HepG2 (cell line): ENCODE data around the gene PAQR7. TPM values are rescaled to one million over a fixed set of nuclear protein-coding genes. Genes with fewer than 3 reads are reported as not detected.

ENCODE experiments used
- HES4 ChIP-seq: sonication (generic); formaldehyde crosslinking; IDR thresholded peaks from 2 replicates; pipeline ENCODE4 v1.9.0; 2021; ENCODE audit warnings: mild to moderate bottlenecking, missing genetic modification reagents, borderline replicate concordance
- HMG20A ChIP-seq: IDR thresholded peaks from 2 replicates; pipeline ENCODE4 v1.6.1; 2016; ENCODE audit warnings: borderline replicate concordance
- KDM1A ChIP-seq: IDR thresholded peaks from 2 replicates; pipeline ENCODE4 v1.6.1; 2016; ENCODE audit warnings: missing compliant biosample characterization
- KMT2B ChIP-seq: IDR thresholded peaks from 2 replicates; pipeline ENCODE4 v1.6.1; 2016; ENCODE audit warnings: missing genetic modification reagents, missing compliant biosample characterization
- NR2F6 ChIP-seq, 2 experiments: IDR thresholded peaks; 2 replicates each; pipeline ENCODE4 v1.6.1; 2016; ENCODE audit warnings: antibody characterized with exemption in 1 of 2, mild to moderate bottlenecking in 1 of 2
- PLRG1 ChIP-seq: fragments of 450-650 bp; conservative IDR thresholded peaks from 2 replicates; pipeline ENCODE4 v1.6.1; 2016
- ZBTB7B ChIP-seq: sonication (generic); formaldehyde crosslinking; IDR thresholded peaks from 2 replicates; pipeline ENCODE4 v1.4.0; 2020; ENCODE audit warnings: missing genetic modification reagents
- ZNF792 ChIP-seq: IDR thresholded peaks from 2 replicates; pipeline ENCODE4 v1.6.1; 2016
- ZSCAN9 ChIP-seq: IDR thresholded peaks from 2 replicates; pipeline ENCODE4 v1.6.1; 2016; ENCODE audit warnings: borderline replicate concordance
- polyA plus RNA-seq, 8 experiments: library from polyadenylated mRNA; depleted of rRNA in 3 of 8; stranded (reverse) in 7 of 8; unstranded in 1 of 8; fragments of >200 nt; fragmentation: Illumina TruSeq in 4 of 8; extraction: Trizol in 4 of 8; gene quantifications; 2 replicates each; pipeline versions ENCODE4 v1.2.1 to v1.2.3, GENCODE V29; 2011 to 2016; ENCODE audit warnings: low read depth in 4 of 8, missing spikeins in 1 of 8, mixed read lengths in 1 of 8; ENCODE audit not compliant: insufficient read depth in 1 of 8
- total RNA-seq, 5 experiments: library from RNA; depleted of rRNA; stranded (reverse); fragments of >200 nt; fragmentation: Illumina TruSeq; extraction: Trizol; gene quantifications; 2 replicates each; pipeline ENCODE4 v1.2.3, GENCODE V29; 2016; ENCODE audit warnings: low read depth in 1 of 5
- TF ChIP-seq, protein P1 (sequence below): sonication (generic); formaldehyde crosslinking; IDR thresholded peaks from 2 replicates; pipeline ENCODE4 v1.4.0; 2020; ENCODE audit warnings: mild to moderate bottlenecking, missing genetic modification reagents
- TF ChIP-seq, protein P2 (sequence below): sonication (generic); formaldehyde crosslinking; IDR thresholded peaks from 2 replicates; pipeline ENCODE4 v1.8.0; 2022; ENCODE audit warnings: mild to moderate bottlenecking, missing genetic modification reagents
- TF ChIP-seq, protein P3 (sequence below): IDR thresholded peaks from 2 replicates; pipeline ENCODE4 v1.6.1; 2016
- TF ChIP-seq, protein P4 (sequence below): sonication (generic); formaldehyde crosslinking; IDR thresholded peaks from 2 replicates; pipeline ENCODE4 v1.4.0; 2020; ENCODE audit warnings: mild to moderate bottlenecking, missing genetic modification reagents
- TF ChIP-seq, protein P5 (sequence below): sonication (generic); formaldehyde crosslinking; IDR thresholded peaks from 2 replicates; pipeline ENCODE4 v1.4.0; 2020; ENCODE audit warnings: missing genetic modification reagents

Gene PAQR7
- total and polyA plus RNA-seq, 2 of the 13 experiments (the other 11 are each of a cell fraction or from before 2014, with no cell fraction given) = 13.2 to 16.6 TPM

DNA sequence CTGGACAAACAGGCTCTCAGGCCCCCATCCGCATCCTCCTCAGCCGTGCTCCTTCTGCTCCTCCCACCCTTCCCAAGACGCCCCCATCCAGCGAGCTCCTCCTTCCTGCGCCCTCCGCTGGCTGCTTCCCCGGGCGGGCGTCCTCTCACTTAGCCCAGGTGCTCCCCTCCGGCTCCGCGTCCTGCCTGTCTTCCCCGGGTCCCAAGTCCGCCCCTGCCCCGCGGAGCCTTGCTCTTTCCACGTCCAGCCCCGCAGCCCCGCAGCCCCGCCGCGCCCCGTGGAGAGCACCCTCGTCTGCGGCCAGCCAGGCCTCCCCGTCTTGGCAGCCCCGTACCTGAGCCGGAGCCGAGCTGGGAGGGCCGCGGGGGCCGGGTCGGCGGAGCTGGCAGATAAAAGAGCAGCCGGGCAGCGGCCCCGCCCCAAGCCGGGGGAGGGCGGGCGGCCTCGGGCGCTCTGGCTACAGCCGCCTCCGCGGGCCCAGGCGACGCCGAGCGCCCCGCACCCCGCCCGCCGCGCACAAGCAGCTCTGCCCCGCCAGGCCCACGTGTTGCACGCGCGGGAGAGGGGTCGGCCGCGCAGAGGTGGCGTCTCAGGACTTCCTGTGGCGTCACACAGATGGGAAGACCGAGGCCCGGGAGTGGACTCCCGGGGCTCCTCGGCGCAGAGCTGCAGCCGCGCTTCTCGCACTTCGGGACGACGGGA lies at the start of gene PAQR7 (continued):
- TF ChIP-seq, protein P1, sequence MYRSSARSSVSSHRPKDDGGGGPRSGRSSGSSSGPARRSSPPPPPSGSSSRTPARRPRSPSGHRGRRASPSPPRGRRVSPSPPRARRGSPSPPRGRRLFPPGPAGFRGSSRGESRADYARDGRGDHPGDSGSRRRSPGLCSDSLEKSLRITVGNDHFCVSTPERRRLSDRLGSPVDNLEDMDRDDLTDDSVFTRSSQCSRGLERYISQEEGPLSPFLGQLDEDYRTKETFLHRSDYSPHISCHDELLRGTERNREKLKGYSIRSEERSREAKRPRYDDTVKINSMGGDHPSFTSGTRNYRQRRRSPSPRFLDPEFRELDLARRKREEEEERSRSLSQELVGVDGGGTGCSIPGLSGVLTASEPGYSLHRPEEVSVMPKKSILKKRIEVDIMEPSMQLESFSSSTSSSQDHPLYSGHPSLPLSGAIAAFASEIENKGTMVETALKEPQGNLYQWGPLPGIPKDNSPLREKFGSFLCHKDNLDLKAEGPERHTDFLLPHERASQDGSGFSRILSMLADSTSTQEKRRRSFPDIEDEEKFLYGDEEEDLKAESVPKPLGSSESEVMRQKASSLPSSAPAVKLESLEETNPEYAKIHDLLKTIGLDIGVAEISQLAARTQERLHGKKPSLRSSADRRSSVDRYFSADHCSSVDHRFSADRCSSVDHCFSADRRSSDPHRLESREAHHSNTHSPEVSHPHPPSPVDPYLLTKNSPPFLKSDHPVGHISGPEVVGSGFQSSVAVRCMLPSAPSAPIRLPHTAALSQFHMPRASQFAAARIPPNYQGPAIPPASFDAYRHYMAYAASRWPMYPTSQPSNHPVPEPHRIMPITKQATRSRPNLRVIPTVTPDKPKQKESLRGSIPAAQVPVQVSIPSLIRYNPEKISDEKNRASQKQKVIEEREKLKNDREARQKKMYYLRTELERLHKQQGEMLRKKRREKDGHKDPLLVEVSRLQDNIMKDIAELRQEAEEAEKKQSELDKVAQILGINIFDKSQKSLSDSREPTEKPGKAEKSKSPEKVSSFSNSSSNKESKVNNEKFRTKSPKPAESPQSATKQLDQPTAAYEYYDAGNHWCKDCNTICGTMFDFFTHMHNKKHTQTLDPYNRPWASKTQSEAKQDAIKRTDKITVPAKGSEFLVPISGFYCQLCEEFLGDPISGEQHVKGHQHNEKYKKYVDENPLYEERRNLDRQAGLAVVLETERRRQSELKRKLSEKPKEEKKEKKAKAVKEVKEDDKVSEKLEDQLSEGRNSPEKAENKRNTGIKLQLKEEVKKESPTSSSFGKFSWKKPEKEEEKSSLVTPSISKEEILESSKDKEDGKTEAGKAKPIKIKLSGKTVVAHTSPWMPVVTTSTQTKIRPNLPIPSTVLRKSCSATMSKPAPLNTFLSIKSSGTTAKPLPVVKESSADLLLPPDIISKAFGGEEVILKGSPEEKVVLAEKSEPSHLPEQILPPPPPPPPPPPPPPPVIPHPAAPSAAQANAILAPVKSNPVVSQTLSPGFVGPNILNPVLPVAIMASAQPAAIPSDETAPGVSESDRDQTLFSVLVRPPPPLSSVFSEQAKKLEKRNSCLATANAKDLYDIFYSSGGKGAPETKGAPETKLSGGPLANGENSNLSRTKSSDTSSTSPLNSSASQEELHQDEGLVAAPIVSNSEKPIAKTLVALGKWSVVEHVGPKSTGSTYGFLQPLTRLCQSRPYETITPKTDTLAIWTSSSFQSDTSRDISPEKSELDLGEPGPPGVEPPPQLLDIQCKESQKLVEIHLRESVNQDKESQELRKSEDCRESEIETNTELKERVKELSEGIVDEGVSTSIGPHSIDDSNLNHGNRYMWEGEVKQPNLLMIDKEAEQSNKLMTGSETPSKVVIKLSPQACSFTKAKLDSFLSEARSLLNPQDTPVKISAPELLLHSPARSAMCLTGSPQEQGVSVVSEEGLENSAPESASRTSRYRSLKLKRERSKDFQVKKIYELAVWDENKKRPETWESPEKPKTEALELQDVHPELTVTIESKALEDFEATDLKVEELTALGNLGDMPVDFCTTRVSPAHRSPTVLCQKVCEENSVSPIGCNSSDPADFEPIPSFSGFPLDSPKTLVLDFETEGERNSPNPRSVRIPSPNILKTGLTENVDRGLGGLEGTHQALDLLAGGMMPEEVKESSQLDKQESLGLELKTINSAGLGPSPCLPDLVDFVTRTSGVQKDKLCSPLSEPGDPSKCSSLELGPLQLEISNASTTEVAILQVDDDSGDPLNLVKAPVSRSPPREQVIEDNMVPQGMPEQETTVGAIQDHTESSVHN (CRISPR knock-in tag) = no peak; the same call in 1 of the 2 replicates
- TF ChIP-seq, protein P2, sequence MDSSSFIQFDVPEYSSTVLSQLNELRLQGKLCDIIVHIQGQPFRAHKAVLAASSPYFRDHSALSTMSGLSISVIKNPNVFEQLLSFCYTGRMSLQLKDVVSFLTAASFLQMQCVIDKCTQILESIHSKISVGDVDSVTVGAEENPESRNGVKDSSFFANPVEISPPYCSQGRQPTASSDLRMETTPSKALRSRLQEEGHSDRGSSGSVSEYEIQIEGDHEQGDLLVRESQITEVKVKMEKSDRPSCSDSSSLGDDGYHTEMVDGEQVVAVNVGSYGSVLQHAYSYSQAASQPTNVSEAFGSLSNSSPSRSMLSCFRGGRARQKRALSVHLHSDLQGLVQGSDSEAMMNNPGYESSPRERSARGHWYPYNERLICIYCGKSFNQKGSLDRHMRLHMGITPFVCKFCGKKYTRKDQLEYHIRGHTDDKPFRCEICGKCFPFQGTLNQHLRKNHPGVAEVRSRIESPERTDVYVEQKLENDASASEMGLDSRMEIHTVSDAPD = 0 out of 2 replicates have a peak, but pooled peaks have one; percentile 26
- TF ChIP-seq PLRG1 (no peak), ZNF792 (peak; percentile 93), ZBTB7B (CRISPR knock-in tag) (peak; percentile 73), HMG20A (CRISPR knock-in tag) (no peak), NR2F6 (IDR thresholded peaks at IDR 0.05) (no peak), NR2F6 (CRISPR knock-in tag; IDR thresholded peaks at IDR 0.05) (peak; percentile 65; the same call in 1 of the 2 replicates), KDM1A (CRISPR knock-in tag) (peak; percentile 16; the same call in 1 of the 2 replicates), HES4 (CRISPR knock-in tag) (peak; percentile 98), KMT2B (CRISPR knock-in tag) (peak; percentile 72; the same call in 1 of the 2 replicates), ZSCAN9 (CRISPR knock-in tag) (peak; percentile 93)
- TF ChIP-seq, protein P3, sequence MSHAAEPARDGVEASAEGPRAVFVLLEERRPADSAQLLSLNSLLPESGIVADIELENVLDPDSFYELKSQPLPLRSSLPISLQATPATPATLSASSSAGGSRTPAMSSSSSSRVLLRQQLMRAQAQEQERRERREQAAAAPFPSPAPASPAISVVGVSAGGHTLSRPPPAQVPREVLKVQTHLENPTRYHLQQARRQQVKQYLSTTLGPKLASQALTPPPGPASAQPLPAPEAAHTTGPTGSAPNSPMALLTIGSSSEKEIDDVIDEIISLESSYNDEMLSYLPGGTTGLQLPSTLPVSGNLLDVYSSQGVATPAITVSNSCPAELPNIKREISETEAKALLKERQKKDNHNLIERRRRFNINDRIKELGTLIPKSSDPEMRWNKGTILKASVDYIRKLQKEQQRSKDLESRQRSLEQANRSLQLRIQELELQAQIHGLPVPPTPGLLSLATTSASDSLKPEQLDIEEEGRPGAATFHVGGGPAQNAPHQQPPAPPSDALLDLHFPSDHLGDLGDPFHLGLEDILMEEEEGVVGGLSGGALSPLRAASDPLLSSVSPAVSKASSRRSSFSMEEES (CRISPR knock-in tag) = peak; percentile 73; the same call in 1 of the 2 replicates
- TF ChIP-seq, protein P4, sequence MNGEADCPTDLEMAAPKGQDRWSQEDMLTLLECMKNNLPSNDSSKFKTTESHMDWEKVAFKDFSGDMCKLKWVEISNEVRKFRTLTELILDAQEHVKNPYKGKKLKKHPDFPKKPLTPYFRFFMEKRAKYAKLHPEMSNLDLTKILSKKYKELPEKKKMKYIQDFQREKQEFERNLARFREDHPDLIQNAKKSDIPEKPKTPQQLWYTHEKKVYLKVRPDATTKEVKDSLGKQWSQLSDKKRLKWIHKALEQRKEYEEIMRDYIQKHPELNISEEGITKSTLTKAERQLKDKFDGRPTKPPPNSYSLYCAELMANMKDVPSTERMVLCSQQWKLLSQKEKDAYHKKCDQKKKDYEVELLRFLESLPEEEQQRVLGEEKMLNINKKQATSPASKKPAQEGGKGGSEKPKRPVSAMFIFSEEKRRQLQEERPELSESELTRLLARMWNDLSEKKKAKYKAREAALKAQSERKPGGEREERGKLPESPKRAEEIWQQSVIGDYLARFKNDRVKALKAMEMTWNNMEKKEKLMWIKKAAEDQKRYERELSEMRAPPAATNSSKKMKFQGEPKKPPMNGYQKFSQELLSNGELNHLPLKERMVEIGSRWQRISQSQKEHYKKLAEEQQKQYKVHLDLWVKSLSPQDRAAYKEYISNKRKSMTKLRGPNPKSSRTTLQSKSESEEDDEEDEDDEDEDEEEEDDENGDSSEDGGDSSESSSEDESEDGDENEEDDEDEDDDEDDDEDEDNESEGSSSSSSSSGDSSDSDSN = peak; percentile 88
- TF ChIP-seq, protein P5, sequence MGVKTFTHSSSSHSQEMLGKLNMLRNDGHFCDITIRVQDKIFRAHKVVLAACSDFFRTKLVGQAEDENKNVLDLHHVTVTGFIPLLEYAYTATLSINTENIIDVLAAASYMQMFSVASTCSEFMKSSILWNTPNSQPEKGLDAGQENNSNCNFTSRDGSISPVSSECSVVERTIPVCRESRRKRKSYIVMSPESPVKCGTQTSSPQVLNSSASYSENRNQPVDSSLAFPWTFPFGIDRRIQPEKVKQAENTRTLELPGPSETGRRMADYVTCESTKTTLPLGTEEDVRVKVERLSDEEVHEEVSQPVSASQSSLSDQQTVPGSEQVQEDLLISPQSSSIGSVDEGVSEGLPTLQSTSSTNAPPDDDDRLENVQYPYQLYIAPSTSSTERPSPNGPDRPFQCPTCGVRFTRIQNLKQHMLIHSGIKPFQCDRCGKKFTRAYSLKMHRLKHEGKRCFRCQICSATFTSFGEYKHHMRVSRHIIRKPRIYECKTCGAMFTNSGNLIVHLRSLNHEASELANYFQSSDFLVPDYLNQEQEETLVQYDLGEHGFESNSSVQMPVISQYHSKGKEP (CRISPR knock-in tag) = peak; percentile 92
